Retinal pigment epithelial cell (primary cell): Measurements from ENCODE around the gene CCDC66.
"Not testable (repeated sequence)": the region's sequence is repeated elsewhere in the genome, so short reads cannot be mapped to it uniquely, and the experiment has no call there.

Experiments used
- DNase-seq: peaks from one replicate; pipeline ENCODE4 v3.0.0-alpha.2; 2010; ENCODE audit warnings: low read depth
- H3K4me3 ChIP-seq: 2 replicates; pipeline ENCODE4 v1.5.1; 2011; ENCODE audit warnings: mild to moderate bottlenecking, low read length, control low read depth, moderate library complexity
- CTCF ChIP-seq: conservative IDR thresholded peaks from 2 replicates; pipeline ENCODE4 v1.5.1; 2011; ENCODE audit warnings: low read depth, low read length, control low read depth, inconsistent platforms

The CCDC66 gene

DNA sequence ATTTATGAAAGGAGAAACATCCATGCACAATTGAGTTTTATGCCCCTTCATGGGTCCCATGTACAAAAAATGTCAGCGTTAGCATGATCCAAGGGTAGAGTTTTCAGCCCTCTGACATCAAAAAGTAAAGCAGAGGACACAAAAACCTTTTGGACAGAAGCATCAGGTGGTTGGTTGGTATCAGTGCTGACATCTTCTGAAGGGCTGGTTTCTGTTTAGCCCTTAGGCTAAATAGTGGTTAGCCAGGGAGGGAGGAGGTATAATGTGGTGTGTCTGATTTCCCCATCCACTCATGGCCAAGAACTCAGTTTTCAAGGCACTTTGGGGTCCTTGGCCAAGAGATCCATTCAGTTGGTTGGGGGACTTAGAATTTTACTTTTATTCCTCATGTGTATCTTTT is 16.5 kb downstream of the CCDC66 start:
- H3K4me3 ChIP-seq, result no peak overlapping the region
- TF ChIP-seq CTCF, result no peak
- DNase-seq, result no peak

- not testable (repeated sequence) for H3K4me3 ChIP-seq, DNase-seq
Measured at GRCh38 chr3:56581941-56582340, 25.0 kb downstream of the CCDC66 start.

- H3K4me3 ChIP-seq, result not testable (repeated sequence)
Measured at GRCh38 chr3:56584275-56584674, 27.3 kb downstream of the CCDC66 start.

GRCh38 chr3:56590814-56591213 is 33.8 kb downstream of the CCDC66 start:
- H3K4me3 ChIP-seq, result no peak overlapping the region
- TF ChIP-seq CTCF, result no peak
- DNase-seq, result peak; percentile 34

More at GRCh38 chr3:56584275-56584674, 27.3 kb downstream of the CCDC66 start:
- not testable (repeated sequence) for DNase-seq

DNA sequence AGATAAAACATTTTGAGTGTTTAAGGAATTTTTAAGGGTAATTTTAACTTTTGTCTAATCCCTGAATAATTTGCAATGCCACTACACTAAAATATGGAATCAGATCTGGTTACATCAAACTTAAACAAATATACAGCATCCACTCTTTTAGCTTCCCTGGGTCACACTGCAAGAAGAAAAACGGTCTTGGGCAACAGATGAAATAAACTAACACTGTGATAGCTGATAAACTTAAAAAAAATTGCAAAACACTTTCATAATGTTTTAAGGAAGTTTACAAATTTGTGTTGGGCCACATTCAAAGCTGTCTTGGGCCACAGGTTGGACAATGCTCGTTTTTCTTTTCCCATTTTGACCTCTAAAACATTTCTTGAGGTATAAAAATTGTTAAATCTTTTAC is 34.3 kb downstream of the CCDC66 start:
- H3K4me3 ChIP-seq, result no peak overlapping the region
- DNase-seq, result no peak
- TF ChIP-seq CTCF, result no peak

DNA sequence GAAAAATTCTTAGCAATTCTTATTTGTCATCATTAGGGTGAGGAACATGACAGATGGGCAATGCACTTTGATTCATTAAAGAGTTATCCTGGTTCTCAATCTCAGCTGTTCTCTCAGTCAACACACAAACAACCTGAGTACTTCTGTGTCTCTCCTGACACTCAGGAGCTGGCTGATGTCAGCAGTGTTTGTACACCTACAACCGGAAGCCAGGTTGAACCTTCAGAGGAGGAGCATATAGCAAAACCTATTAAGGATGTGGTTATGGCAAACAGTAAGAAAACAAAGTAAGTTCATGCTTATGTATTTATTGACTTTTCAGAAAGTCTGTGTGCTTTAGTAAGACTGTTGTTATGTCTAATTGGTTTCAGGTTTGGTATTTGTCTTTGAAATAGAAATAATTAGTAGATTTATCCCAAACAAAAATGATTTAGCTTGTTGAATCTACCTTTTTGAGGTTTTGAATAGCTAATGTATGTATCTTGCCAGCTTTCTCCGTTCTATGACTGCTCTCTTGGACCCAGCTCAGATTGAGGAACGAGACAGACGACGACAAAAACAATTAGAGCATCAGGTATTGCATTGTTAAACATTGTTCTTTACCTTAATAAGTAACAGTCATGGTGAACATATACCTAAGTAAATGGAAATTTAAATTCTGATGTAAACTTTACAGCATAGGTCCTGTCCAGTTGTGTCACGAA is 36.6 kb downstream of the CCDC66 start:
- DNase-seq, result no peak
- TF ChIP-seq CTCF, result no peak
- H3K4me3 ChIP-seq, result no peak overlapping the region

- no peak for TF ChIP-seq CTCF
- DNase-seq, result no peak
Measured at GRCh38 chr3:56595975-56596840, 39.2 kb downstream of the CCDC66 start.

DNA sequence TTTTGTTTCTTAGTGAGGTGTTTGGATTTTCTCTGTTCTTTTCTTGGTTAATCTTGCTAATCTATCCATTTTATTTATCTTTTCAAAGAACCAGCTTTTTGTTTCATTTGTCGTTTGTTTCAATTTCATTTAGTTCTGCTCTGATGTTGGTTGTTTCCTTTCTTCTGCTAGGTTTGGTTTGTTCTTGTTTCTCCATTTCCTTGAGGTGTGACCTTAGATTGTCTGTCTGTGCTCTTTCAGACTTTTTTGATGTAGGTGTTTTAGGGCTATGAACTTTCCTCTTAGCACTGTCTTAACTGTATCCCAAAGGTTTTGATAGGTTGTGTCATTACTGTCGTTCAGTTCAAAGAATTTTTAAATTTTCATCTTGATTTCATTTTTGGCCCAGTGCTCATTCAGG is 51.5 kb downstream of the CCDC66 start:
- not testable (repeated sequence) for DNase-seq, H3K4me3 ChIP-seq

More at GRCh38 chr3:56595975-56596840, 39.2 kb downstream of the CCDC66 start:
- no peak overlapping the region for H3K4me3 ChIP-seq
